PC-3 (cell line): ENCODE results near the gene TRRAP. TPM values are rescaled to one million over a fixed set of nuclear protein-coding genes. Genes with fewer than 3 reads are reported as not detected.

Experiments used
- ATAC-seq: fragments of 200-7000 bp; cut with Tn5 transposase; 2 replicates; pipeline ENCODE4 v1.9.1; 2020; ENCODE audit warnings: mild to moderate bottlenecking, moderate library complexity
- BruUV-seq: library from RNA; stranded (reverse); fragments of 400-500 nt; replicated peaks from 2 replicates; lab custom pipeline; 2021; lab: Mats Ljungman, UMichigan
- CTCF ChIA-PET: fragments of 300-600 bp; sonication (Branson Sonifier 250); formaldehyde crosslinking; loops from one replicate; lab custom pipeline; 2022; ENCODE audit warnings: antibody characterized with exemption; lab: Charles Lee
- POLR2A ChIA-PET: fragments of 300-600 bp; sonication (Branson Sonifier 250); formaldehyde crosslinking; loops from one replicate; lab custom pipeline; 2022; ENCODE audit warnings: antibody characterized with exemption; ENCODE audit not compliant: unreplicated experiment; lab: Charles Lee
- DNase-seq: peaks from one replicate; pipeline ENCODE4 v3.0.0-alpha.2; 2015
- H2AFZ ChIP-seq: fragments of 300-600 bp; sonication (generic); 2 replicates; pipeline ENCODE4 v1.6.0; 2016; ENCODE audit warnings: antibody characterized with exemption, low read length
- H3F3A ChIP-seq: fragments of 300-600 bp; sonication (generic); one replicate; pipeline ENCODE4 v1.6.0; 2017; ENCODE audit warnings: antibody characterized with exemption, low read length, control low read depth, mild to moderate bottlenecking; ENCODE audit not compliant: unreplicated experiment
- H3K27ac ChIP-seq: fragments of 300-600 bp; sonication (generic); 2 replicates; pipeline ENCODE4 v1.5.1; 2016; ENCODE audit warnings: mild to moderate bottlenecking, low read length
- H3K27me3 ChIP-seq: fragments of 300-600 bp; sonication (generic); 2 replicates; pipeline ENCODE4 v1.6.1; 2016; ENCODE audit warnings: low read length, mixed read lengths
- H3K36me3 ChIP-seq: fragments of 300-600 bp; sonication (generic); 2 replicates; pipeline ENCODE4 v1.6.1; 2016; ENCODE audit warnings: low read depth, mixed run types, low read length, mixed read lengths
- H3K4me1 ChIP-seq: fragments of 300-600 bp; sonication (generic); 2 replicates; pipeline ENCODE4 v1.5.1; 2016; ENCODE audit warnings: low read length; ENCODE audit not compliant: insufficient read depth
- H3K4me2 ChIP-seq: fragments of 300-600 bp; sonication (generic); 2 replicates; pipeline ENCODE4 v1.6.0; 2016; ENCODE audit warnings: low read length
- H3K4me3 ChIP-seq: fragments of 300-600 bp; sonication (generic); 2 replicates; pipeline ENCODE4 v1.5.1; 2016; ENCODE audit warnings: mild to moderate bottlenecking, low read length, mixed read lengths
- H3K79me2 ChIP-seq: fragments of 300-600 bp; sonication (generic); 2 replicates; pipeline ENCODE4 v1.6.1; 2017; ENCODE audit warnings: low read length, mixed read lengths
- H3K9ac ChIP-seq: fragments of 300-600 bp; sonication (generic); 2 replicates; pipeline ENCODE4 v1.6.0; 2016; ENCODE audit warnings: mild to moderate bottlenecking, low read length
- H3K9me2 ChIP-seq: fragments of 300-600 bp; sonication (generic); replicated peaks from 2 replicates; pipeline ENCODE4 v1.6.1; 2016; ENCODE audit warnings: mixed run types, low read length, mixed read lengths
- H3K9me3 ChIP-seq: fragments of 300-600 bp; sonication (generic); 2 replicates; pipeline ENCODE4 v1.6.1; 2016; ENCODE audit warnings: low read length, mixed read lengths
- H4K20me1 ChIP-seq: fragments of 300-600 bp; sonication (generic); 2 replicates; pipeline ENCODE4 v1.6.1; 2016; ENCODE audit warnings: low read length, mixed read lengths
- CTCF ChIP-seq: fragments of 300-600 bp; sonication (generic); conservative IDR thresholded peaks from 2 replicates; pipeline ENCODE4 v1.5.1; 2017; ENCODE audit warnings: antibody characterized with exemption, low read depth, mild to moderate bottlenecking, low read length
- EZH2 ChIP-seq: fragments of 300-600 bp; sonication (generic); IDR thresholded peaks from one replicate; pipeline ENCODE4 v1.6.1; 2017; ENCODE audit warnings: antibody characterized with exemption, mild to moderate bottlenecking, low read length; ENCODE audit not compliant: unreplicated experiment
- EZH2phosphoT487 ChIP-seq: fragments of 300-600 bp; sonication (generic); IDR thresholded peaks from 2 replicates; pipeline ENCODE4 v1.6.1; 2018; ENCODE audit warnings: mild to moderate bottlenecking, antibody characterized with exemption, low read length, borderline replicate concordance
- intact Hi-C: fragments of 100-400 bp; cut with micrococcal nuclease; formaldehyde crosslinking; loops from 2 replicates; pipeline ENCODE4 v1.9.0; 2023
- total RNA-seq: library from RNA; depleted of rRNA; stranded (reverse); fragments of >200 nt; gene quantifications from 2 replicates; pipeline ENCODE4 v1.2.3, GENCODE V29; 2014

The TRRAP gene
- total RNA-seq, 1 experiment from 2014 or later: 17.7 TPM

GRCh38 chr7:99000196-99000903, 122.0 kb downstream of the TRRAP start:
- Histone ChIP-seq H3K9ac (no peak overlapping the region), H3K9me2 (no peaks in the 10 kb centered on the region), H3K4me1 (no peaks in the 10 kb centered on the region), H3K79me2 (no peaks in the 10 kb centered on the region), H3K4me3 (no peak overlapping the region), H2AFZ (no peak overlapping the region), H3K27me3 (no peaks in the 10 kb centered on the region), H3F3A (no peaks in the 10 kb centered on the region), H3K36me3 (peaks cover 17% of the 10 kb centered on the region; the same call in 1 of the 2 replicates), H3K27ac (no peak overlapping the region), H3K4me2 (no peak overlapping the region), H4K20me1 (no peaks in the 10 kb centered on the region), H3K9me3 (no peaks in the 10 kb centered on the region)
- CTCF ChIA-PET: no interaction called here
- intact Hi-C loops: no loop called here
- no peak for ATAC-seq
- POLR2A ChIA-PET: no interaction called here
- TF ChIP-seq CTCF (no peak), EZH2phosphoT487 (no peak), EZH2 (no peak)
- BruUV-seq: no TSS peak
- no peak for DNase-seq

- DNase-seq (no peak), ATAC-seq (no peak)
- Histone ChIP-seq H3K4me2 (no peak overlapping the region), H3K9me2 (no peaks in the 10 kb centered on the region), H3K27me3 (no peaks in the 10 kb centered on the region), H3K9me3 (no peaks in the 10 kb centered on the region), H4K20me1 (no peaks in the 10 kb centered on the region), H3K79me2 (no peaks in the 10 kb centered on the region), H3K4me3 (no peak overlapping the region), H3K36me3 (peaks cover 13% of the 10 kb centered on the region; the same call in 1 of the 2 replicates), H3F3A (no peaks in the 10 kb centered on the region), H2AFZ (no peak overlapping the region), H3K27ac (no peak overlapping the region), H3K9ac (no peak overlapping the region), H3K4me1 (no peaks in the 10 kb centered on the region)
- ChIA-PET POLR2A (no interaction called here), CTCF (no interaction called here)
- no TSS peak for BruUV-seq
- TF ChIP-seq CTCF: no peak
- no peak for TF ChIP-seq EZH2phosphoT487
- TF ChIP-seq EZH2: no peak
- intact Hi-C loops: no loop called here
Measured at GRCh38 chr7:99000904-99001465, 122.7 kb downstream of the TRRAP start.

DNA sequence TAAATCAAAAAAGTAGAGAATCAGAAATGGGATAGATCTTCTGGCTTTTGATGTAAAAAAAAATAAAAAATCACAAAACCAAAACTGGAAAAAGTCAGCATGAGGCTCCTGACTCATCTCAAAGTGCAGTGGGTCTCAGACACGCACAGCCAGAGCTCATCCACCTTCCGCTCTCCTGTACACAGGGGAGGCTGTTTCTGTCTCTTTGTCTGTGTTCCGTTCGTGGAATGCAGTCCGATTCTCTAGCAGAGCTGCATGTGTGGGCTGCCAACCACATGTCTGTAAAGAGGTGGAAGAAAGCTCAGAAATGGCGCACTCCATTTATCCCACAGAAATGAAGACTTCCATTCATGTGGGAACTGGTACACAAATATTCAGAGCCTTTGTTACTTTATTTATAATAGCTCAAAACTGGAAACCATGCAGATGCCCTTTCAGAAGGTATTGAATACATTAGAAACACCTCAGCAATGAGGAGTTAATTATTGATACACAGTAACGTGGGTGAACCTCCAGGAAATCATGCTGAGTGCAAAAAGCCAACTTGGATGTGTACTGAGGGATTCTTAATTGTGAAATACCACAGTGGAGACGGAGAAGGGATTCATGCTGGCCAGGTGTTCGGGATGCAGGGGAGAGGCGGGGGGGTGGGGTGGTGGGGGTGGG, 123.3 kb downstream of the TRRAP start:
- DNase-seq: no peak
- Histone ChIP-seq H3K4me1 (no peaks in the 10 kb centered on the region), H3K9me3 (no peaks in the 10 kb centered on the region), H3K4me3 (no peak overlapping the region), H3K27me3 (no peaks in the 10 kb centered on the region), H3K27ac (no peak overlapping the region), H3K4me2 (no peak overlapping the region), H3K36me3 (peaks cover 12% of the 10 kb centered on the region; the same call in 1 of the 2 replicates), H3K9me2 (no peaks in the 10 kb centered on the region), H4K20me1 (no peaks in the 10 kb centered on the region), H3K79me2 (no peaks in the 10 kb centered on the region), H3F3A (no peaks in the 10 kb centered on the region), H2AFZ (no peak overlapping the region), H3K9ac (no peak overlapping the region)
- ATAC-seq: no peak
- intact Hi-C loops: no loop called here
- CTCF ChIA-PET: no interaction called here
- POLR2A ChIA-PET: no interaction called here
- BruUV-seq: no TSS peak
- no peak for TF ChIP-seq EZH2
- no peak for TF ChIP-seq CTCF
- no peak for TF ChIP-seq EZH2phosphoT487
